GM19395 (cell line): ENCODE measurements around the gene ARHGAP5.
"Not testable (repeated sequence)": the region's sequence is repeated elsewhere in the genome, so short reads cannot be mapped to it uniquely, and the experiment has no call there.

ENCODE experiments used
- ATAC-seq: cut with Tn5 transposase; IDR thresholded peaks from one replicate; pipeline ENCODE4 v1.9.1; 2021; ENCODE audit warnings: mild to moderate bottlenecking, moderate library complexity; ENCODE audit not compliant: unreplicated experiment

Gene ARHGAP5

GRCh38 chr14:32104308-32104707 is 27.2 kb downstream of the ARHGAP5 start:
- ATAC-seq: no peak

DNA sequence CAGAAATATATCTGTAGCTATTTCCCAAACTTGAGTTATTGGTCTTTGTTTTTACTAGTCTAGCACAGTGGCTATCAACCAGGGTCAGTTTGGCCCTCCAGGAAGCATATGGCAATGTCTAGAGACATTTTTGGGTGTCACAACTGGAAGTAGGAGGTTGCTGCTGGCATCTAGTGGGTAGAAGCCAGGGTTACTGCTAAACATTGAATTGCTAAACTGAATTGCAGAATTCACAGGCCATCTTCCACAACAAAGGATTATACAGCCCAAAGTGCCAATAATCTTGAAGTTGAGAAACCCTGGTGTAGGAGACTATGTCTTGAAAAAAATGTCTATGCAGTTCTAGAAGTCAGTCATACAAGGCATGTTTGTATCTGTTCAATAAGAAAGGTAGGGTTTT is 27.7 kb downstream of the ARHGAP5 start:
- no peak for ATAC-seq

GRCh38 chr14:32109676-32110547 is 32.8 kb downstream of the ARHGAP5 start:
- no peak for ATAC-seq

GRCh38 chr14:32110548-32110896 is 33.4 kb downstream of the ARHGAP5 start:
- no peak for ATAC-seq

- no peak for ATAC-seq
Observed at GRCh38 chr14:32121536-32121935, 44.4 kb downstream of the ARHGAP5 start.

GRCh38 chr14:32121948-32122347 is 44.8 kb downstream of the ARHGAP5 start:
- ATAC-seq: no peak

- not testable (repeated sequence) for ATAC-seq
Observed at GRCh38 chr14:32126899-32127730, 50.0 kb downstream of the ARHGAP5 start.

GRCh38 chr14:32127731-32128654 is 50.9 kb downstream of the ARHGAP5 start:
- not testable (repeated sequence) for ATAC-seq

- ATAC-seq: no peak
Observed at GRCh38 chr14:32128703-32129102, 51.6 kb downstream of the ARHGAP5 start.

- ATAC-seq: no peak
Observed at GRCh38 chr14:32129124-32129523, 52.0 kb downstream of the ARHGAP5 start.

DNA sequence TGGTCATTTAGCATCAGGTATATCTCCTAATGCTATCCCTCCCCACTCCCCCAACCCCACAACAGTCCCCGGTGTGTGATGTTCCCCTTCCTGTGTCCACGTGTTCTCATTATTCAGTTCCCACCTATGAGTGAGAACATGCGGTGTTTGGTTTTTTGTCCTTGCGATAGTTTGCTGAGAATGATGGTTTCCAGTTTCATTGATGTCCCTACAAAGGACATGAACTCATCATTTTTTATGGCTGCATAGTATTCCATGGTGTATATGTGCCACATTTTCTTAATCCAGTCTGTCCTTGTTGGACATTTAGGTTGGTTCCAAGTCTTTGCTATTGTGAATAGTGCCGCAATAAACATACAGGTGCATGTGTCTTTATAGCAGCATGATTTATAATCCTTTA is 54.6 kb downstream of the ARHGAP5 start:
- ATAC-seq: not testable (repeated sequence)

DNA sequence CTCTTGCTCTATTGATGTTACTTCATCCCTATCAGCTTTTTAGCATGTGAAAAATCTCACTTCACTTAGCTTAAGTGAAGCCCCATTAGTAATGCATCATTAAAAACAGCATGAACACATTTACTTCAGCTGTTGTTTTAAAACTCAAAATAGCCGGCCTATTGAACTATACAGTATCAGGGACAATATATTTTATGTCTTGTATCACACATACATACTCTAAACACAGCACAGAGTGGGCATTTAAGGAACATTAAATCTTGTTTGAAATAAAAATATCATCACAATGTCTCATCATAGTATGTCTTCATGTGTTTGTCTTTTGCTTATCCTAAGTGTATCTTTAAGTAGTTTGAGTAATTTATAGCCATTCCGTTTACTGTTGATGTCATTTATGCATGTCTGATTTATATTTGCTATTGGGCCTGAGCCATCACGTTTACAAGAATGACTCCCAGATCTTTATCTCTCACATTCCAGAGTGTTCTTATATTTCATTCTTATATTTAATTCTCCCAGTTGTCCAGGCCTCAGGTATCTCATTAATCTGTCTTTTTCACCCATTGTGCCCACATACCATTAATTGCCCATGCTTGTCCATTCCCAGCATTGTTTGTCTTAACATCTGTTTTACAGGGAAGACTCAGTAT is 57.5 kb downstream of the ARHGAP5 start:
- ATAC-seq: no peak

GRCh38 chr14:32136027-32136825 is 59.1 kb downstream of the ARHGAP5 start:
- ATAC-seq: no peak

GRCh38 chr14:32137313-32137712 is 60.2 kb downstream of the ARHGAP5 start:
- ATAC-seq: no peak

DNA sequence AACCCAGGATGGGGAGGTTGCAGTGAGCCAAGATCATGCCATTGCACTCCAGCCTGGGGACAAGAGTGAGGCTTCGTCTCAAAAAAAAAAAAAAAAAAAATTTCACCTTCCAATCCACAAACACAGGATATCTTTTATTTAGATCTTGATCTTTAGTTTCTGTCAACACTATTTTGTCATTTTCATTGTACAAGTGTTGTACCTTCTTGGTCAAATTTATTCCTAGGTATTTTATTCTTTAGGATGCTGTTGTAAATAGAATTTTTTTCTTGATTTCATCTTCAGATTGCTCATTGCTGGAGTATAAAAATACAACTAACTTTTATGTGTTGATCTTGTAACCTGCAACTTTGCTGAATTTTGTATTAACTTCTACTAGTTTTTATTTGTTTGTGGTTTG is 60.8 kb downstream of the ARHGAP5 start:
- ATAC-seq: no peak

DNA sequence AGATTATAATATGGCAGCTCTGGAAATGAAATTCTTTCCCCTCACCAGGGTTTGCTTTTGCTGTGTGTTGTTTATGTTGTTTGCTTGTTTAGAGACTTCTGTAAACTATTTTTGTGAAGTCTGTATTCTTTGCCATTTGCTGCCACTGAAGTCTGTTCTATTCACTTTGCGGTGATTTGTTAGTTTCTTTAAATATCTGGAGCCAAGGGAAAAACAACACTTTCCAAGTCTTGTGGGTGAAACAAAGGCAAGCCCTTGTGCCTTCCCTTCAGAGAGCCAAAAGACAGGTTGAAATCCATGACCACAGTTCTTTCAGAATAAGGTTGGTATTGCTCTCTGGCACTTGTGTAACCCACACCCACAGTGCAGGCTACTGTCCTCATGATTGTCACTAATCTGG is 65.2 kb downstream of the ARHGAP5 start:
- ATAC-seq: no peak

GRCh38 chr14:32142754-32143437 is 65.8 kb downstream of the ARHGAP5 start:
- ATAC-seq: no peak

GRCh38 chr14:32150392-32150791 is 73.3 kb downstream of the ARHGAP5 start:
- ATAC-seq: no peak

DNA sequence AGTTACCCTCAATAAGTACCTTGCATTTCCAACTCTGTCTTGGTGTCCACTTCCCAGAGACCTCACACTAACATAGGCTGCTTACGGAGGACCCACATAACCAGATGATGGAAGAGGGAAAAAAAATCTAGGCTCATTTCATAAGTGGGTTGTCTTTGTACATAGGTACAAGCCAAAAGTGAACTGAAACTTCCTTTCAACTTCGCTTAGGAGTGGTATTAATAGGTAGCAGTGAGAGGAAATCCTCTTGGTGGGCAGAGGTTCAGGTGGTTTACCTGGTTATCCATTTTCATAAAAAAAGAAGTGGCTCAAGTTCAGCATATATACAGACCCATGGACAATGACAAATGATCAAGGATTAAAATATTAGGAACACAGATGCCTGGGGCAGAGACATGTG is 88.9 kb downstream of the ARHGAP5 start:
- no peak for ATAC-seq
